Stimulated activated naive CD8-positive, alpha-beta T cell treated with anti-CD3 and anti-CD28 coated beads, Interleukin-15, amount 100 ng/mL, for 72 hours (primary cell): Measurements from ENCODE around the gene UNC45A.
A peak's percentile ranks its signal among the peaks of the same experiment; 100 is the strongest.
"Not testable (repeated sequence)": the region's sequence is repeated elsewhere in the genome, so short reads cannot be mapped to it uniquely, and the experiment has no call there.

ENCODE experiments used
- ATAC-seq: fragments of 150-1000 bp; cut with Tn5 transposase; 2 replicates; pipeline ENCODE4 v1.10.0; 2021; ENCODE audit warnings: mild to moderate bottlenecking, moderate library complexity
- DNase-seq, 2 donors: peaks; one replicate each; pipeline ENCODE4 v3.0.0; 2021 to 2022
- H3K27ac Mint-ChIP-seq, 2 donors: one replicate each; pipeline ENCODE4 v1.8.0; 2022; ENCODE audit warnings: mild to moderate bottlenecking in 2 of 2, mixed read lengths in 2 of 2, moderate library complexity in 2 of 2
- H3K27me3 Mint-ChIP-seq: one replicate; pipeline ENCODE4 v1.8.0; 2022; ENCODE audit warnings: mixed read lengths
- H3K4me1 Mint-ChIP-seq: one replicate; pipeline ENCODE4 v1.8.0; 2022; ENCODE audit warnings: mild to moderate bottlenecking, mixed read lengths
- H3K4me3 Mint-ChIP-seq, 2 donors: one replicate each; pipeline ENCODE4 v1.8.0; 2022; ENCODE audit warnings: mild to moderate bottlenecking in 2 of 2, mixed read lengths in 2 of 2, moderate library complexity in 1 of 2
- H3K9me3 Mint-ChIP-seq, 2 donors: one replicate each; pipeline ENCODE4 v1.8.0; 2022; ENCODE audit warnings: mixed read lengths in 2 of 2

Gene UNC45A

DNA sequence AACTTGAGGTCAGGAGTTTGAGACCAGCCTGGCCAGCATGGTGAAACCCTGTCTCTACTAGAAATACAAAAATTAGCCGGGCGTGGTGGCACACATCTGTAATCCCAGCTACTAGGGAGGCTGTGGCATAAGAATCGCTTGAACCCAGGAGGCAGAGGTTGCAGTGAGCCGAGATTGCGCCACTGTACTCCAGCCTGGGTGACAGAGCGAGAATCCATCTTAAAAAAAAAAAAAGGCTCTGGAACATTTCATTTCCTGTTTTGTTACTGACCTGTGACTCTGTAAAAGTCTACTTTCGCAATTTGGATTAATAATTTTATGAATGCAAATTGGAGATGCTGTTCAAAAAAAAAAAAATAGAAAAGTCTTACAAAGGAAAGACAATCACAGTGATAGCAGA is 7.0 kb upstream of the UNC45A start:
- ATAC-seq, H3K9me3 Mint-ChIP-seq, H3K27me3 Mint-ChIP-seq, DNase-seq: not testable (repeated sequence)
- Mint-ChIP-seq H3K4me3 (peak overlapping the region; percentile 40 to 47), H3K4me1 (peaks cover 41% of the 10 kb centered on the region), H3K27ac (peak overlapping the region; percentile 12 to 64)

DNA sequence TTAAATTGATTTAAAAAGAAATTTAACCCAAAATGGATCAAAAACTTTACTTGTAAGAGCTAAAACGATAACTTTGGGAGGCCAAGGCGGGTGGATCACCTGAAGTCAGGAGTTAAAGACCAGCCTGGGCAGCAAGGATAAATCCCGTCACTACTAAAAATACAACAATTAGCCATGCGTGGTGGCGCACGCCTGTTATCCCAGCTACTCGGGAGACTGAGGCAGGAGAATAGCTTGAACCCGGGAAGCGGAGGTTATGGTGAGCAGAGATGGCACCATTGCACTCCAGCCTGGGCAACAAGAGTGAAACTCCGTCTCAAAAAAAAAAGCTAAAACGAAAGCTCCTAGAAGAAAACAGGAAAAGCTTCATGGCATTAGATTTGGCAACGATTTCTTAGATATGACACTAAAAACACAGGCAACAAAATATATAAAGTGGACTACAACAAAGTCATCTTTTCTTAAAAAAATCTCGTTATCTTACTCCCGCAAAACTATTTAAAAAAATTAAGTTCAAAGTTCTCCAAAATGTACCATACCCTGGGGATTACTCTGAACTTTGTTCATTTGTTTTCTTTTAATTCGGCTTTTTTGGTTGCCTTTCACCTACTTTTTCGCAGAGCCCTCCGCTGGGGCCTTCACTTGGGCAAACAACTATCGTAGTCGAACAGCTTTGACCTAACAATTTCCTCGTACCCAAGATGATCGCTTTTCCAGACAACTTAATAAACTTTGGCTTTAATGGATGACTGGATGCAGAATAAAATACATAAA is 5.7 kb upstream of the UNC45A start:
- H3K27me3 Mint-ChIP-seq: no peaks in the 10 kb centered on the region
- peak overlapping the region; percentile 97 to 100 for H3K4me3 Mint-ChIP-seq
- H3K4me1 Mint-ChIP-seq: peaks cover 47% of the 10 kb centered on the region
- no peak for DNase-seq
- peak overlapping the region; percentile 97 to 98 for H3K27ac Mint-ChIP-seq
- no peaks in the 10 kb centered on the region for H3K9me3 Mint-ChIP-seq
- ATAC-seq: peak; percentile 0

DNA sequence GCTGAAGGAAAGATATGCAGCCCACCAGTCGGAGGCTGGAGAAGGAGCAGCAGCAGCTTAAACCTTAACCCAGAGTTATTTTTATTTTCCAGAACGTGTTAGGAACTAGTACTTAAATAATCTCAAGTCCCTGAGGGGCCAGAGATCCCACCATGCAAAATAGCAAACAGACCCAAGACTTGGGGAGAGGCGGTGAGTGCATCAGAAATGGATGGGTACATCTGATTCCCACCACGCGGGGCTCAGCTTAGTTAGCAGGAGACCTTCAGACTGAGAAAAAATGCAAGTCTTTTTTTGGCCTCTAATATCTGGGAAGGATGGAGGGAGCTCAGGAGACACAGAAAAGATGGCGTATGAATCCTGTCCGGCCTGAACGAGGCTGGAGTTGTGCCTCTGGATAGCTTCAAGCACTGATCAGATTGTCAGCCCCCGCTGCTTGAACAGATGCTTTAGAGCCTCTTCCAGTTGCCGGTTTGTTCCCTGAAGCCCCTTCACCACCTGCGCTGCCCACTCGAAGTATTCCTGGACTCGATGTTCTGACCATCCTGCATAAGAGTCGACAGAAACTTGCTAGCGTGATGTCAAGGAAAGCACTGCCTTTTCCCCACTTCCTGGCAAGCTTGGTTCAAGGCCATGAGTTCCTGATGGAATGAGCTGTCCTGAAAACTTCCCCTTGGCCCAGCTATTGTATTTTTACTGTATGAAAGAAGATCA is 4.1 kb upstream of the UNC45A start:
- Mint-ChIP-seq H3K27me3 (no peaks in the 10 kb centered on the region), H3K27ac (peak overlapping the region; percentile 12 to 97), H3K4me3 (peak overlapping the region; percentile 97 to 100), H3K4me1 (peaks cover 56% of the 10 kb centered on the region), H3K9me3 (no peaks in the 10 kb centered on the region)
- DNase-seq: no peak
- no peak for ATAC-seq

DNA sequence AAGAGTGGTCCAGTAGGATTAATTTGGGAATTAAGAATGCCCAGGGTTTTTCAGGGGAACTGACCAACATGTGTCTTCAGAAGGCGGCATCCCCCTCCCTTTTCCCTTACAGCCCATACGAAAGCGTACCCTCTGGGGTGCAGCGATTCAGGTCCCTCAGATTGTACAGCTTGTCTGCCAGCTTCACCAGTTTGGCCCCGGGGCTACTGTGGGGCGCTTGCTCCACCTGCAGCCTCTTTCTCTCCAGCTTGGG is 3.6 kb upstream of the UNC45A start:
- Mint-ChIP-seq H3K4me1 (peaks cover 61% of the 10 kb centered on the region), H3K9me3 (no peaks in the 10 kb centered on the region), H3K4me3 (peak overlapping the region; percentile 97 to 100), H3K27ac (peak overlapping the region; percentile 90 to 99), H3K27me3 (no peaks in the 10 kb centered on the region)
- DNase-seq (no peak), ATAC-seq (no peak)

DNA sequence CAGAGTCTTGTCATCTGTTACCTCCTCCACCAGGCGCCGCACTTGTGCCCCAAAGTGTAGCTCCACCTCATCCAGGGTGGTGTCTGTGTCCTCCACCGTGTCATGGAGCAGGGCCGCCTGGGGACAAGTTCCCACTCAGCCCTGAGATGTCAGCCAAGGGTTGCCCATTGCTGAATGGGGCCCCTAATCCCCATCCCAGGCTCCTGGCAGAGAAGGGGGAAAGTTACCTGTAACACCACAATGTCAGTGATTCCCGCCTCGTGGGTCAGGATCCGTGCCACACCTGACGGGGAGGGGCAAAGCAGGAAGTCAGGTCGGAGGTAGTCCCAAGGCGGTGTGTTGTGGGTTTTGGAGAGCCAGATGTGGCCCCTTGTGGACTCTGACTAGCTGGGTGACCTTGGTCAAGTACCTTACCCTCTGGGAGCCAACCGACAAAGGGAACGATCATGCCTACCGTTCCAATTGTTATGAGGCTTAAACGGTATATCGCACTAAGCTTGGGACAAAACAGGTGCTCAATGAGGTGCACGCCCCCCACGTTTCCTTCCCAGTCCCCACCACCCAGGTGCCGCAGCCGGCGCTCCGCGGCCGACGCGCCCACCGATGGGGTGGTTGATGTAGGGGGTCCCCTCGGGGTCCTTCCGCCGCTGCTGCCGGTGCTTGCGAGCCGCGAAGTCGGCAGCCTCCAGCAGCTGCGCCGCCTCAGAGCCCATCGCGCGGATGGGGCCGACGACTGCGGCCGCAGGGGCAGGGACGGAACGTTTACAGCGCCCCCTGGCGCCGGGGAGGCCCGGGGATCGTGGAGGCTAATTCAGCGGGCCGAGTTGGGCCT is 3.0 kb upstream of the UNC45A start, which contains the start of gene HDDC3:
Gene HDDC3, minus strand, starts transcription at position 722 of the 832 bp plus-strand sequence. Its CDS starts 9 bp downstream, at position 713.
- no peaks in the 10 kb centered on the region for H3K27me3 Mint-ChIP-seq

DNA sequence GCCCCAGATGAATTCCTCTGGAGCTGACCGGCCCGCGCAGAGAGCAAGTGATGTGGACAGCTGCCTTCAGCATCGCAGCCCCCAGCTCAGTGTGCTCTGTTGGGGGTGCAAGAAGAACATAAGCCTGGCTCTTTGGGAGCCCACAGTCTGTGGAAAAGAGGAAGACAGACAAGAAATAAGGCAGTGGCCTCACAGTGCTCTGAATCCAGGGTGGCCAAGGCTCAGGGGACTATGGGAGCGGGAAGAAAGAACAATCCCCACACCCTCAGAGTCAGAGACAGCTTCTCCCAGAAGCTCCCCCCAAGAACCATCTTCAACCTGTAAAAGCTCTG is 2.5 kb upstream of the UNC45A start:
- Mint-ChIP-seq H3K27ac (peak overlapping the region; percentile 95), H3K4me3 (peak overlapping the region; percentile 97 to 100), H3K27me3 (no peaks in the 10 kb centered on the region), H3K9me3 (no peaks in the 10 kb centered on the region), H3K4me1 (peaks cover 68% of the 10 kb centered on the region)
- ATAC-seq: no peak
- DNase-seq: no peak

More for the DNA sequence above, 3.0 kb upstream of the UNC45A start, which contains the start of gene HDDC3:
- H3K9me3 Mint-ChIP-seq: no peaks in the 10 kb centered on the region
- peak within 1 kb of the TSS; percentile 97 to 100 for H3K4me3 Mint-ChIP-seq
- H3K27ac Mint-ChIP-seq: peak within 1 kb of the TSS; percentile 95 to 99
- DNase-seq: peak; percentile 93 to 94
- peak; percentile 73 for ATAC-seq
- H3K4me1 Mint-ChIP-seq: peaks cover 66% of the 10 kb centered on the region

DNA sequence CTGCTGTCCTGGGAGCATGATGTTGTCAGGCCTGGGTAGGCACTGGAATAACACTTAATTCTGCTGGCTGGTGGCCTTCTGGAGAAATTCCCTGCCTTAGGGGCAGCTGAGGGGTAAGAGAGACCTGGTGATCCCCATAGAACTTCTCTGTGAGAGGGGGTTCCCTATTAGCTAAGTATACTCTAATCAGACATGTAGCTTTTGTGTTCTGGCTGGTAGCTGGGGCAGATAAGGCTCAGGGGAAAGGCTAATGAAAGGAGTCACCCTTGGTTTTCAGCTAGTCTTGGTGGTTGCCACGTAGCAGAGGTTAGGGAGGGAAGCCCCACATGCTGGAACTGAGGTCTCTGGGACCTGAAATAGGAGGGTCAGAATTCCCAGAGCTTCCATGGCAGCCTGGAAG is 1.8 kb upstream of the UNC45A start:
- no peak for DNase-seq
- H3K9me3 Mint-ChIP-seq: no peaks in the 10 kb centered on the region
- H3K27me3 Mint-ChIP-seq: no peaks in the 10 kb centered on the region
- H3K4me1 Mint-ChIP-seq: peaks cover 66% of the 10 kb centered on the region
- no peak overlapping the region for H3K4me3 Mint-ChIP-seq
- no peak for ATAC-seq
- no peak overlapping the region for H3K27ac Mint-ChIP-seq

DNA sequence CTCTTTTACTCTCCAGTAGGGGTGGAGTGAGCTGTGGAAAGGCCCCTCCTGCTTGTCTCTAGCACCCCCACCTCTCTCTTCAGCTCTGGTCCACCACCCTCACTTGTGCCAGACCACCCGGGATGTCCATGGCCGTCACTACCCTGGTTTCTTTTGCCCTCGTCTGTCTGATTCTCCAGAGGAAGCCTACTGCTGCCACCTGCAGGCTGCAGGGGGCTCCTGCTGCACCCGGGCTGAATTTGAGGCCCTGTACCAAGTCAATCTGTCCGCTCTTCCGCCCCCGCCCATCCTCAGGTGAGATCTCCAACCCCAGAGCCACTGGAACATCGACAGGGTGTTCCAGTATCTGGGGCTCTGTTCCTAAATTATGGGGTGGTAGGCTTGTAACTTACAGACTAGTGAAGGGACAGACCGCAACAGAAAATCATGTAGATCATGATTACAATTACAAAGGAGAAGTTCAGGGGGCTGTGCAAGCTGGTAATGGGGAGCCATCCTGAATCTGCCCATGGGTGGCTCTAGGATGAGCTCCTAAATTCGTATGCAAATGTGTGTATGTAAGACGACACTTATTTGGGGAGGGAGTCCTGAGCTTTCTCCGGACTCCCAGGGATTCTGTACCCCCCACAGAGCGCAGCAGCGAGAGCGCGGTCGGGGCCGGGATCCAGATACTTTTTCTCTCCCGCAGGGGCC is 683 bp upstream of the UNC45A start:
- DNase-seq (peak; percentile 86 to 91), ATAC-seq (peak; percentile 49)
- H3K4me3 Mint-ChIP-seq: peak overlapping the region; percentile 91
- H3K27me3 Mint-ChIP-seq: no peaks in the 10 kb centered on the region
- peaks cover 62% of the 10 kb centered on the region for H3K4me1 Mint-ChIP-seq
- H3K9me3 Mint-ChIP-seq: no peaks in the 10 kb centered on the region
- peak overlapping the region; percentile 51 to 78 for H3K27ac Mint-ChIP-seq

DNA sequence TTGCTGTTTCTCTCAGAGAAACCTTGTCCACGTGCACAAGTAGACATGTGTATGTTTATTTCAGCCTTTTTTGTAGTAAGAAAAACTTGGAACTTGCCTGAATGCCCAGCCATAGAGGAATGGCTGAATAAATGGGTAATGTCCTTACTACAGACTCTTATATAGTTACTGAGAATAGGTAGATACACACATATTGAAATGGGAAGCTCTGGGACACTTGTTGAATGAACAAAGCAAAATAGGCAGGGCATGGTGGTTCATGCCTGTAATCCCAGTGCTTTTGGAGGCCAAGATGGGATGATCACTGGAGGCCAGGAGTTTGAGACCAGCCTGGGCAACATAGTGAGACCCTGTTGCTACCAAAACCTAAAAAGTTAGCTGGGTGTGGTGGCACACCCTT is 1.7 kb downstream of the UNC45A start:
- H3K4me1 Mint-ChIP-seq: peaks cover 47% of the 10 kb centered on the region
- H3K4me3 Mint-ChIP-seq: peak overlapping the region; percentile 91
- H3K27ac Mint-ChIP-seq: peak overlapping the region in 1 of 2 donors; percentile 25
- H3K9me3 Mint-ChIP-seq: no peaks in the 10 kb centered on the region
- DNase-seq (no peak), ATAC-seq (no peak)
- no peaks in the 10 kb centered on the region for H3K27me3 Mint-ChIP-seq

DNA sequence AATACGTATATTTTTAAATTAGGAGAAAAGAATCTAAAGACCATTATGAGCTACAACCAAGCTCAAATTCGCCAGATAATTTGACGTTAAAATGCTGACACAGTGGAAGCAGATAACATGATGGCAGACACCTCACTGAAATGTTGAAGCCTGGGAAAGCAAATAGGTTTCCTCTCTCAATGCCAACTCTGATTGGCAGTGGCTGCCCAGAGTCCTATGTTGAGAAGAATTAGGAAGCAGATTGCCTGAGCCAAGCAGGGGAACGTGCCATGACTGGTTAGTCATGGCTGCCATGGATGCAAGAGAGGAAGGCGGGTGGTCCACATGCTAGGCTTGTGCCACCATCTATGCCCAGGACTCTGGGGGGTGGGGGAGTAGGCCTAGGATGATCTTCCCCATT is 3.2 kb downstream of the UNC45A start:
- no peak for DNase-seq
- peaks cover 35% of the 10 kb centered on the region for H3K4me1 Mint-ChIP-seq

DNA sequence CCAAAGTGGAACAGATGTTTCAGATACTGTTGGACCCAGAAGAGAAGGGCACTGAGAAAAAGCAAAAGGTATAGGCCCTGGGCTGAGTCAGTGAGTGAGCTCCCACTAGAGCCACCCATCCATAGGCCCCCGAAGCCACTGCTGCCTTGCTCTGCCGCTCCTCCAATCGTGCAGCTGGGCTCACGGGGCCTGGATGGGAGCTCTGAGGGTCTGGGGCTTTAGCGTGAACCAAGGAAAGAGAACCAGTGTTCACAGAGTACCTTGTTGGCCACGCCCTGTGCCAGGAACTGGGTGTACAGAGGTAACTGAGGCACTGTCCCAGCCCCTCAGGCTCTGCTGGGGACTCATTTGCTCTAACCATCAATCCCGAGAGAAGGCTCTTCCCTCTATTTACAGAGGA is 4.7 kb downstream of the UNC45A start:
- H3K27ac Mint-ChIP-seq: no peak overlapping the region
- ATAC-seq: no peak
- no peaks in the 10 kb centered on the region for H3K9me3 Mint-ChIP-seq

More for the DNA sequence above, 3.2 kb downstream of the UNC45A start:
- no peak overlapping the region for H3K4me3 Mint-ChIP-seq
- ATAC-seq: no peak
- no peaks in the 10 kb centered on the region for H3K27me3 Mint-ChIP-seq
- H3K27ac Mint-ChIP-seq: no peak overlapping the region
- no peaks in the 10 kb centered on the region for H3K9me3 Mint-ChIP-seq

DNA sequence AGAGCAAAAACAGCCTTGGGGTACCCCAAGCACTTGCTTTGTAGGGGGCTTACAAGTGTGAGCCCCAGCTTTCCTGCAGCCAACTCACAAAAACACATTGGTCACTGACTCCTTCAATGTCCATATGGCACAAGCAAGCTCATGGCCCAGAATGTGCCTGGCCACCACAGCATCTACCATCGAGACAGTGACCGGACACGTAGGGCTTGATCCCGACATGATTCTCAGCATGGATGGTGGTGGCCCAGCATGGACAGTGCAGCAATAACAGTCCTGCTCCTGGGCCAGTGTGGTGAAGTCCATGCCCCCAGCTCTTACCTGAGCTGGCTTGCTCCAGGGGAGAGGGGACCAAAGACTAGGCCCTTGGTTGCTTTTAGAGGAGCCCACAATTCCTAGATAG is 6.0 kb downstream of the UNC45A start:
- H3K4me1 Mint-ChIP-seq: peaks cover 11% of the 10 kb centered on the region
- H3K9me3 Mint-ChIP-seq: no peaks in the 10 kb centered on the region
- DNase-seq: no peak
- H3K27ac Mint-ChIP-seq: no peak overlapping the region
- ATAC-seq: no peak
- H3K27me3 Mint-ChIP-seq: no peaks in the 10 kb centered on the region
- no peak overlapping the region for H3K4me3 Mint-ChIP-seq

More for the DNA sequence above, 4.7 kb downstream of the UNC45A start:
- Mint-ChIP-seq H3K4me1 (peaks cover 20% of the 10 kb centered on the region), H3K4me3 (no peak overlapping the region), H3K27me3 (no peaks in the 10 kb centered on the region)
- DNase-seq: no peak

DNA sequence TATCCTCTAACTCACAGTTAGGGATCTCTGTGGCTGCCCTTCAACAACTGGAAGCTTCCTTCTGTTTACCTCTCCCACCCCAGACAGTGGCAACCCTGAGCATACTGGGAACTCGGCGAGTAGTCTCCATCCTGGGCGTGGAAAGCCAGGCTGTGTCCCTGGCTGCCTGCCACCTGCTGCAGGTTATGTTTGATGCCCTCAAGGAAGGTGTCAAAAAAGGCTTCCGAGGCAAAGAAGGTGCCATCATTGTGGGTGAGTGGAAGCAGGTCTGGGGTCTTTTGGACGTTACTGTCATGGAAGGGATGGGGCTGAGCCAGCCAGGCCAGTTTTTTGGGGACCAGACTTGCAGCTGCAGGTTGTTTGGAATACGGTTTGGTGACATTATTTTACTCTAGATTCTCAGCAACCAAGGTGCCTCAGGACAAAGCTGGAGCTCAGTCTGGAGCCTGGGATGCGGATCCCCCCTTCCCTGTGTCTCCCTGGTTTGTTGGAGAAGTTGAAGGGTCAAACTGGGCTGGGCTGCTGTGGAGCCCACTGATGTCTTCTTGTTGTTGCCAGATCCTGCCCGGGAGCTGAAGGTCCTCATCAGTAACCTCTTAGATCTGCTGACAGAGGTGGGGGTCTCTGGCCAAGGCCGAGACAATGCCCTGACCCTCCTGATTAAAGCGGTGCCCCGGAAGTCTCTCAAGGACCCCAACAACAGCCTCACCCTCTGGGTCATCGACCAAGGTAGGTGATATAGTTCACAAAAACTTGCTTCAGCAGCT is 7.5 kb downstream of the UNC45A start:
- H3K9me3 Mint-ChIP-seq: no peaks in the 10 kb centered on the region

DNA sequence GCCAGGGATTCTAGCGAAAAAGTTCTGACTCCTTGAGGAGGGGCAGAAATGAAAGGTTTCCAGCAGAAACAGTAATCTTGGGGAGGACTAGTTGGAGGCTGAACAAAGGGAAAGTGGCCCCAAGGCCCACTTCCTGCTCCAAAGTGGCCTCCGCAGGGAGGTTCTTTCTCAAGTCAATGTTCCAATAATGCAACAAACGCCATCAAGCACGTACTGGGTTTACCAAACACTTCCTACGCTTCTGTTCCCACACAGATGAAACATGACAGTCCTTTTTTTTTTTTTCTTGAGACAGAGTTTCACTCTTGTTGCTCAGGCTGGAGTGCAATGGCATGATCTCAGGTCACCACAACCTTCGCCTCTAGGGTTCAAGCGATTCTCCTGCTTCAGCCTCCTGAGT is 10.0 kb downstream of the UNC45A start:
- H3K27me3 Mint-ChIP-seq: no peaks in the 10 kb centered on the region
- H3K4me1 Mint-ChIP-seq: no peaks in the 10 kb centered on the region
- ATAC-seq (no peak), DNase-seq (no peak)
- H3K27ac Mint-ChIP-seq: peak overlapping the region in 1 of 2 donors; percentile 42
- no peaks in the 10 kb centered on the region for H3K9me3 Mint-ChIP-seq
- H3K4me3 Mint-ChIP-seq: no peak overlapping the region

More for the DNA sequence above, 7.5 kb downstream of the UNC45A start:
- ATAC-seq: no peak
- Mint-ChIP-seq H3K4me1 (no peaks in the 10 kb centered on the region), H3K27ac (peak overlapping the region in 1 of 2 donors; percentile 48), H3K27me3 (no peaks in the 10 kb centered on the region), H3K4me3 (no peak overlapping the region)
- no peak for DNase-seq

DNA sequence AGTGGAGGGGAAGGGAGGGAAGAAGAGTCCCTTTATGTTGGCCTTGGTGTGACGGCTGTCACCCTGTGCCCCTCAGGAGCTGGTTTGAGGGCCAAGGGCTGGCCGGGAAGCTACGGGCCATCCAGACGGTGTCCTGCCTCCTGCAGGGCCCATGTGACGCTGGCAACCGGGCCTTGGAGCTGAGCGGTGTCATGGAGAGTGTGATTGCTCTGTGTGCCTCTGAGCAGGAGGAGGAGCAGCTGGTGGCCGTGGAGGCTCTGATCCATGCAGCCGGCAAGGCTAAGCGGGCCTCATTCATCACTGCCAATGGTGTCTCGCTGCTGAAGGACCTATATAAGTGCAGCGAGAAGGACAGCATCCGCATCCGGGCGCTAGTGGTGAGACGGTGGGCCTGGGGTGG is 11.5 kb downstream of the UNC45A start:
- no peaks in the 10 kb centered on the region for H3K4me1 Mint-ChIP-seq
- H3K27me3 Mint-ChIP-seq: no peaks in the 10 kb centered on the region
- H3K4me3 Mint-ChIP-seq: no peak overlapping the region
- DNase-seq (no peak), ATAC-seq (no peak)
- no peak overlapping the region for H3K27ac Mint-ChIP-seq
- H3K9me3 Mint-ChIP-seq: no peaks in the 10 kb centered on the region
